ENCODE measurements around the gene DEFB129. TPM values are rescaled to one million over a fixed set of nuclear protein-coding genes. Genes with fewer than 3 reads are reported as not detected.

The DEFB129 gene
- total RNA-seq, 1 experiment from 2014 or later, result not detected

- no peak overlapping the region for H3K14ac ChIP-seq (ENCODE audit: insufficient read depth, low read length)
- no peak for TF ChIP-seq CTCF (conservative IDR thresholded peaks at IDR 0.05)
- H4K91ac ChIP-seq (ENCODE audit: insufficient read length, low read depth, low read length), result no peak overlapping the region
- no peak overlapping the region for H3K23ac ChIP-seq (ENCODE audit: insufficient read length, low read depth, low read length)
- no peak overlapping the region for H3T11ph ChIP-seq (ENCODE audit: low read length)
- H3K27me3 ChIP-seq (ENCODE audit: insufficient read depth, low read length), result no peaks in the 10 kb centered on the region
- H2BK5ac ChIP-seq (ENCODE audit: insufficient read length, low read length), result no peak overlapping the region
- H3K23me2 ChIP-seq (ENCODE audit: insufficient read length, low read depth, low read length, poor library complexity, severe bottlenecking), result no peaks in the 10 kb centered on the region
- H2BK20ac ChIP-seq (ENCODE audit: low read depth, low read length, poor library complexity, severe bottlenecking), result no peak overlapping the region
- Mint-ChIP-seq H3K9me3 (peaks cover 2 to 6% of the 10 kb centered on the region in 2 experiments; a peak in 3 of 5 replicates), H3K27ac (peak overlapping the region in 1 of 3 experiments; percentile 42; a peak in 2 of 7 replicates), H3K4me1 (peaks cover 5 to 7% of the 10 kb centered on the region in 2 experiments), H3K36me3 (ENCODE audit: insufficient read depth in 1 of 3, low read depth in 3 of 3) (peaks cover 38 to 61% (median 39%) of the 10 kb centered on the region in 3 experiments), H3K27me3 (ENCODE audit: low read depth) (no peaks in the 10 kb centered on the region; the same call in 1 of the 2 replicates), H3K4me3 (peak overlapping the region in 1 of 2 experiments; percentile 58; a peak in 3 of 5 replicates)
- no peak overlapping the region for H3K56ac ChIP-seq (ENCODE audit: insufficient read length, low read depth, low read length)
- no peak overlapping the region for H4K8ac ChIP-seq (replicated peaks; ENCODE audit: insufficient read length, low read depth, low read length)
- no peak overlapping the region for H2AK5ac ChIP-seq (ENCODE audit: insufficient read length, low read length)
- H4K20me1 ChIP-seq (ENCODE audit: control insufficient read depth, insufficient read depth, insufficient read length), result no peaks in the 10 kb centered on the region
- peak overlapping the region; percentile 2 for H3K4me2 ChIP-seq (ENCODE audit: insufficient read depth, insufficient read length, low read length)
- no peak overlapping the region for H3K27ac ChIP-seq (ENCODE audit: insufficient read length, low read depth, low read length)
- 0 out of 2 replicates have a peak, but pooled peaks cover 4% of the 10 kb centered on the region for H3K4me1 ChIP-seq (ENCODE audit: insufficient read depth, low read length)
- H4K5ac ChIP-seq (ENCODE audit: insufficient read length, low read depth, low read length), result no peak overlapping the region
- H2BK12ac ChIP-seq (ENCODE audit: insufficient read length, low read depth, low read length), result no peak overlapping the region
- no peaks in the 10 kb centered on the region for H3K79me1 ChIP-seq (ENCODE audit: insufficient read depth, low read depth, low read length, poor library complexity, severe bottlenecking)
- H2BK15ac ChIP-seq (ENCODE audit: low read depth, low read length), result no peak overlapping the region
- DNase-seq, result no peak
- H3K79me2 ChIP-seq (ENCODE audit: insufficient read depth, low read length), result no peaks in the 10 kb centered on the region
- no CpG with 5 or more reads among the region's 5 CpGs for WGBS (ENCODE audit: extremely low coverage, insufficient read length, low lambda C conversion rate)
- H2AFZ ChIP-seq (ENCODE audit: low read length), result no peak overlapping the region
- no peak overlapping the region for H3K4ac ChIP-seq (ENCODE audit: low read depth, low read length)
- H2BK120ac ChIP-seq (ENCODE audit: low read depth, low read length, poor library complexity, severe bottlenecking), result no peak overlapping the region
- no peak overlapping the region for H3K18ac ChIP-seq (ENCODE audit: insufficient read length, low read depth, low read length)
- H3K9ac ChIP-seq (ENCODE audit: extremely low read depth, insufficient read length, low read length), result no peak overlapping the region
- H3K9me3 ChIP-seq (ENCODE audit: control insufficient read depth, low read depth, low read length), result no peaks in the 10 kb centered on the region
Observed at GRCh38 chr20:278181-278580, 51.1 kb downstream of the DEFB129 start.

Measured in H9 (cell line).